Activated naive CD8-positive, alpha-beta T cell treated with anti-CD3 and anti-CD28 coated beads, Interleukin-2, amount 50 U/mL, for 24 hours (primary cell): ENCODE measurements around the gene C20orf202.
"Not testable (repeated sequence)": the region's sequence is repeated elsewhere in the genome, so short reads cannot be mapped to it uniquely, and the experiment has no call there.

Experiments used
- ATAC-seq: fragments of 150-1000 bp; cut with Tn5 transposase; one replicate; pipeline ENCODE4 v1.10.0; 2021
- DNase-seq: peaks from one replicate; pipeline ENCODE4 v3.0.0; 2021
- H3K27ac Mint-ChIP-seq: one replicate; pipeline ENCODE4 v1.8.0; 2021; ENCODE audit warnings: mild to moderate bottlenecking, mixed read lengths
- H3K27me3 Mint-ChIP-seq: one replicate; pipeline ENCODE4 v1.8.0; 2021; ENCODE audit warnings: mixed read lengths
- H3K36me3 Mint-ChIP-seq: one replicate; pipeline ENCODE4 v1.8.0; 2021; ENCODE audit warnings: low read depth, mixed read lengths
- H3K4me1 Mint-ChIP-seq: one replicate; pipeline ENCODE4 v1.8.0; 2021; ENCODE audit warnings: mixed read lengths
- H3K4me3 Mint-ChIP-seq: one replicate; pipeline ENCODE4 v1.8.0; 2021; ENCODE audit warnings: mild to moderate bottlenecking, moderate library complexity, mixed read lengths
- H3K9me3 Mint-ChIP-seq: one replicate; pipeline ENCODE4 v1.8.0; 2021; ENCODE audit warnings: mixed read lengths

Gene C20orf202

DNA sequence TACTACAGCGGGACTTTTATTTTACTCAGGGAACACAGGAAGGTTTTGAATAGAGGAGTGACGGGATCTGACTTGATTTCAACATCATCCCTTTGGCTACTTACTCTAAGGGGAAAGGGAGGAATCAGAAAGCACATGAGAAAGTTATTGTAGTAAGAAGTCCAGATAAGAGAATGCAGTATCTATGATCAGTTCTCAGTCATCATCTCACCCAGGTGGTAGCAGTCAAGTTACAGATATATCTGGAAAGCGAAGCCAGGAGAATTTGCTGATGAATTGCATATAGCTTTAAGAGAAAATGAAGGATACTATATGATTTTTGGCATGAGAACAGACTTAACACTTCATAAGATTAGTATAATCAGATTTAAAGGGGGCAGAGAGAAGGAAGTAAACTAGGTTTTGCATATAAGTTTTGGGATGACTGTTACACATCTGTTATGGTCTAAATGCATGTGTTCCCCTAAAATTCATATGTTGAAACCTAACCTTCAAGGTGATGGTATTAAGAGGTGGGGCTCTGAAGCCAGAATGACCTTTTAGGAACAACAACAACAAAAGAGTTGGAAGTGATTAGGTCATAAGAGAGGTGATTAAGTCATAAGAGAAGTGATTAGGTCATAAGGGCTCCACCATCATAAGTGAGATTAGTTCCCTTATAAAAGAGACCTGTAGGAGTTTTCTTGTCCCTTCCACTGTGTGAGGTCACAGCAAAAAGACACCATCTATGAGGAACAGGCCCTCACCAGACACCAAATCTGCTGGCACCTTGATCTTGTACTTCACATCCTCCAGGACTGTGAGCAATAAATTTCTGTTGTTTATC is 29.2 kb downstream of the C20orf202 start:
- ATAC-seq (no peak), DNase-seq (no peak)
- Mint-ChIP-seq H3K4me1 (peaks cover under 1% of the 10 kb centered on the region), H3K9me3 (no peaks in the 10 kb centered on the region), H3K4me3 (no peak overlapping the region), H3K36me3 (no peaks in the 10 kb centered on the region), H3K27me3 (peaks cover 24% of the 10 kb centered on the region), H3K27ac (no peak overlapping the region)

- no peak for ATAC-seq
- no peaks in the 10 kb centered on the region for H3K36me3 Mint-ChIP-seq
- no peaks in the 10 kb centered on the region for H3K9me3 Mint-ChIP-seq
- no peak for DNase-seq
- no peak overlapping the region for H3K27ac Mint-ChIP-seq
- H3K4me3 Mint-ChIP-seq = no peak overlapping the region
- H3K4me1 Mint-ChIP-seq = no peaks in the 10 kb centered on the region
- H3K27me3 Mint-ChIP-seq = peaks cover 6% of the 10 kb centered on the region
Observed at GRCh38 chr20:1240549-1240948, 37.3 kb downstream of the C20orf202 start.

DNA sequence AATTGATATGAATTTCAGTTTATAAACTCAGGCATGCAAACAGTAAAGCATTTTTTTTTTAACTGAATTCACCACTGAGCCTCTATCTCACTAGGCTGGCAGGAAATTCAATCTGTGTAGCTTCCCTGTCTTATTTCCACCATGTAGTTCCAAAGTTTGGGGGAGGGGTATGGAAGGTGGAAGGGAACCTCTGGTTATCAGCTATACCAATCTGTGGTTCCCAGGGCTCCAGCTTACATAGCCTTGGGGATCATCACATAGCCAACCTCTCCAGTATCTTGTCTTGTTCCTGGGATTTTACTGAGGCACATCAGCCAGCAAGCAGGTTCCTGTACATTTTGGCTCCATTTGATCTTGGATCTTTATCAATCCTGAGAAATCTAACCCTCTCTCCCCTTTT is 38.2 kb downstream of the C20orf202 start:
- H3K27me3 Mint-ChIP-seq = peaks cover 6% of the 10 kb centered on the region
- no peaks in the 10 kb centered on the region for H3K36me3 Mint-ChIP-seq
- DNase-seq (no peak), ATAC-seq (no peak)
- no peak overlapping the region for H3K4me3 Mint-ChIP-seq
- H3K9me3 Mint-ChIP-seq = no peaks in the 10 kb centered on the region
- no peaks in the 10 kb centered on the region for H3K4me1 Mint-ChIP-seq
- no peak overlapping the region for H3K27ac Mint-ChIP-seq

GRCh38 chr20:1242099-1242498 is 38.8 kb downstream of the C20orf202 start:
- Mint-ChIP-seq H3K9me3 (no peaks in the 10 kb centered on the region), H3K36me3 (no peaks in the 10 kb centered on the region), H3K27ac (no peak overlapping the region), H3K27me3 (peaks cover 6% of the 10 kb centered on the region), H3K4me1 (no peaks in the 10 kb centered on the region), H3K4me3 (no peak overlapping the region)
- DNase-seq (no peak), ATAC-seq (no peak)

- Mint-ChIP-seq H3K4me1 (no peaks in the 10 kb centered on the region), H3K27ac (no peak overlapping the region), H3K27me3 (peaks cover 6% of the 10 kb centered on the region), H3K36me3 (no peaks in the 10 kb centered on the region), H3K9me3 (no peaks in the 10 kb centered on the region), H3K4me3 (no peak overlapping the region)
- DNase-seq (no peak), ATAC-seq (no peak)
Observed at GRCh38 chr20:1242530-1242929, 39.3 kb downstream of the C20orf202 start.

DNA sequence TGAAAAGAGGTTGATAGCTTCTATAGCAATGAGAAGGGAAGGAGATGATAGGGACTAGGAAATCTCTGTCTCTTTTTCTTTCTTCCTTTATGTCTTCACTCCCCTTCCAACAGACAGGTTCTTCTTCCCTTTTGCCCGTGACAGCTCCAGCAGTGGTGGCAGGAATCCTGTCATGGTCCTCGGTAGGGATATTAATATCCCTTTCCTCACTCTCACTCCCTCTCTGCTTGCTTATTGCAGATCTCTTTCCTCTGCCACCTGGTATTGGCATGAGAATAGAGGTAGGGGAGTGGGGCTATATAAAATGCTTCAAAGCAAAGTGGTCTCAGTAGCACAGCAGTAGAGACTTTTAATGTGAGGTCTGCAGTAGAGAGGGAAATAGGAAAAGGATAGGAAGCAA is 42.3 kb downstream of the C20orf202 start:
- no peak overlapping the region for H3K4me3 Mint-ChIP-seq
- H3K27ac Mint-ChIP-seq = no peak overlapping the region
- DNase-seq (no peak), ATAC-seq (no peak)
- H3K4me1 Mint-ChIP-seq = no peaks in the 10 kb centered on the region
- H3K27me3 Mint-ChIP-seq = peaks cover 2% of the 10 kb centered on the region
- H3K9me3 Mint-ChIP-seq = no peaks in the 10 kb centered on the region
- no peaks in the 10 kb centered on the region for H3K36me3 Mint-ChIP-seq

GRCh38 chr20:1247689-1248088 is 44.4 kb downstream of the C20orf202 start:
- Mint-ChIP-seq H3K27ac (no peak overlapping the region), H3K4me1 (peaks cover 6% of the 10 kb centered on the region), H3K4me3 (no peak overlapping the region), H3K36me3 (peaks cover 1% of the 10 kb centered on the region), H3K9me3 (peaks cover 4% of the 10 kb centered on the region), H3K27me3 (no peaks in the 10 kb centered on the region)
- DNase-seq (no peak), ATAC-seq (no peak)

DNA sequence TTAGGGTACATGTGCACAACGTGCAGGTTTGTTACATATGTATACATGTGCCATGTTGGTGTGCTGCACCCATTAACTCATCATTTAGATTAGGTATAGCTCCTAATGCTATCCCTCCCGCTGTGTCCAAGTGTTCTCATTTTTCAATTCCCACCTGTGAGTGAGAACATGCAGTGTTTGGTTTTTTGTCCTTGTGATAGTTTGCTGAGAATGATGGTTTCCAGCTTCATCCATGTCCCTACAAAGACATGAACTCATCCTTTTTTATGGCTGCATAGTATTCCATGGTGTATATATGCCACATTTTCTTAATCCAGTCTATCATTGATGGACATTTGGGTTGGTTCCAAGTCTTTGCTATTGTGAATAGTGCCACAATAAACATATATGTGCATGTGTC is 47.0 kb downstream of the C20orf202 start:
- DNase-seq, H3K36me3 Mint-ChIP-seq, H3K4me3 Mint-ChIP-seq, H3K27ac Mint-ChIP-seq, H3K9me3 Mint-ChIP-seq, ATAC-seq, H3K27me3 Mint-ChIP-seq, H3K4me1 Mint-ChIP-seq: not testable (repeated sequence)

GRCh38 chr20:1252416-1252815 is 49.2 kb downstream of the C20orf202 start:
- ATAC-seq (no peak), DNase-seq (no peak)
- H3K4me1 Mint-ChIP-seq = peaks cover 6% of the 10 kb centered on the region
- H3K27ac Mint-ChIP-seq = no peak overlapping the region
- H3K27me3 Mint-ChIP-seq = peaks cover 1% of the 10 kb centered on the region
- H3K4me3 Mint-ChIP-seq = no peak overlapping the region
- H3K9me3 Mint-ChIP-seq = peaks cover 4% of the 10 kb centered on the region
- peaks cover 1% of the 10 kb centered on the region for H3K36me3 Mint-ChIP-seq

DNA sequence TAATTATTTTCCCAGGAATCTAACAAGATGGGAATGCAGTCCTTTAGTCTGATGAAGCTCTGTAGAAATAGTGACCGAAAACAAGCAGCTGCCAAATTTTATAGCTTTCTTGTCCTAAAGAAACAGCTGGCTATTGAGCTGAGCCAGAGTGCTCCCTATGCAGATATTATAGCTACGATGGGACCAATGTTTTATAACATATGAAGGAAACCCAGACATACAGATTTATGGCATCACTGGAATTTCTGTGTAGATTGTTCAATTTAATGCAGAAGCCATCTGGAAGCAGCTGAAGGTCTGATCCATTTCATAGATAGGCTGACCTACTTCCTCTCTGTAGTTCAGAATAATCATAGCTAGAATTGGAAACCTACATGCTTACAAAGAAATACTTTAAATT is 51.0 kb downstream of the C20orf202 start:
- Mint-ChIP-seq H3K9me3 (peaks cover 4% of the 10 kb centered on the region), H3K4me1 (peaks cover 6% of the 10 kb centered on the region), H3K4me3 (no peak overlapping the region), H3K27me3 (peaks cover 2% of the 10 kb centered on the region), H3K36me3 (peaks cover 1% of the 10 kb centered on the region), H3K27ac (no peak overlapping the region)
- no peak for ATAC-seq
- no peak for DNase-seq

GRCh38 chr20:1255675-1256074 is 52.4 kb downstream of the C20orf202 start:
- peaks cover 4% of the 10 kb centered on the region for H3K9me3 Mint-ChIP-seq
- H3K4me3 Mint-ChIP-seq = no peak overlapping the region
- peaks cover 2% of the 10 kb centered on the region for H3K27me3 Mint-ChIP-seq
- no peak overlapping the region for H3K27ac Mint-ChIP-seq
- ATAC-seq (peak; percentile 28), DNase-seq (no peak)
- peaks cover 1% of the 10 kb centered on the region for H3K36me3 Mint-ChIP-seq
- peaks cover 6% of the 10 kb centered on the region for H3K4me1 Mint-ChIP-seq
